ENCODE data around the gene PPIG.

PPIG gene

DNA sequence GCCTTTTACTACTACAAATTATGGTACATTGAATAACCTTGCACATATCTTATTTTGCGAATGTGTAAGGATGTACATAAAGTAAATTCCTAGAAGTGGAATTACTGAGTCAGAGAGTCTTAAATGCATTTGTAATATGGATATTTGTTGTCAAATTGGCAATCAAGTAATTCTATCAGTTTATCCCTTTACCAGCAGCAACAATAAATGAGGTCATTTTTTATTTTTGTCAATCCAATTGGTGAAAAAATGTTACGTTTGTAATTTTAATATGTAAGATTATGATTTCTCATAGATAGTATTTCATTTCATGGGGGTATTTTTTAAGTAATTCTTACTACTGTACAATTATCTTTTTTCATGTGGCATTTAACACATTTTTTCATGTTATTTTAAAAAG is 14.8 kb downstream of the PPIG start:
- Histone ChIP-seq H3K14ac (ENCODE audit: low read length) (no peak overlapping the region), H2BK12ac (ENCODE audit: low read length) (no peak overlapping the region), H3K9ac (ENCODE audit: low read depth, low read length, poor library complexity) (no peak overlapping the region), H4K91ac (ENCODE audit: low read depth, low read length, poor library complexity) (no peak overlapping the region), H3K4me2 (ENCODE audit: insufficient read depth, low read length, poor library complexity, severe bottlenecking) (no peak overlapping the region), H3K36me3 (replicated peaks in 1 of 2; ENCODE audit: control insufficient read depth in 2 of 2, insufficient read depth in 2 of 2, low read length in 2 of 2) (peaks cover 0 to 25% of the 10 kb centered on the region in 2 donors), H3K9me3 (replicated peaks in 1 of 2; ENCODE audit: control insufficient read depth in 2 of 2, insufficient read depth in 1 of 2, low read depth in 1 of 2, low read length in 2 of 2) (no peaks in the 10 kb centered on the region), H3K4me1 (ENCODE audit: control insufficient read depth in 2 of 2, insufficient read depth in 1 of 2, low read depth in 1 of 2, low read length in 2 of 2) (no peaks in the 10 kb centered on the region), H3K23ac (ENCODE audit: low read depth, low read length, poor library complexity) (no peak overlapping the region), H2AFZ (ENCODE audit: low read length) (no peak overlapping the region), H2BK120ac (ENCODE audit: low read depth, low read length) (no peak overlapping the region), H2AK5ac (ENCODE audit: low read depth, low read length) (no peak overlapping the region), H3K18ac (ENCODE audit: low read length) (no peak overlapping the region), H3K4me3 (ENCODE audit: low read length in 2 of 2) (no peak overlapping the region), H3K79me1 (ENCODE audit: low read depth, low read length) (peaks cover 2% of the 10 kb centered on the region), H2BK15ac (ENCODE audit: low read length) (no peak overlapping the region), H3K27me3 (ENCODE audit: control insufficient read depth in 3 of 3, insufficient read depth in 3 of 3, low read depth in 1 of 3, low read length in 3 of 3) (no peaks in the 10 kb centered on the region), H3K27ac (replicated peaks; ENCODE audit: low read length) (no peak overlapping the region), H4K8ac (ENCODE audit: low read depth, low read length) (no peak overlapping the region), H3K4ac (ENCODE audit: low read length) (no peak overlapping the region), H2BK5ac (ENCODE audit: low read length) (no peak overlapping the region)
- WGBS, 2 donors (ENCODE audit: extremely low coverage in 2 of 2, insufficient read length in 2 of 2, insufficient replicate concordance in 1 of 2) = no CpG with 5 or more reads among the region's 2 CpGs
- no peak for DNase-seq (ENCODE audit: low spot score)

- Histone ChIP-seq H4K8ac (ENCODE audit: low read depth, low read length) (no peak overlapping the region), H3K36me3 (replicated peaks in 1 of 2; ENCODE audit: control insufficient read depth in 2 of 2, insufficient read depth in 2 of 2, low read length in 2 of 2) (peaks cover 0 to 30% of the 10 kb centered on the region in 2 donors), H2BK120ac (ENCODE audit: low read depth, low read length) (no peak overlapping the region), H3K4me3 (ENCODE audit: low read length in 2 of 2) (no peak overlapping the region), H3K14ac (ENCODE audit: low read length) (no peak overlapping the region), H3K9me3 (replicated peaks in 1 of 2; ENCODE audit: control insufficient read depth in 2 of 2, insufficient read depth in 1 of 2, low read depth in 1 of 2, low read length in 2 of 2) (no peaks in the 10 kb centered on the region), H3K23ac (ENCODE audit: low read depth, low read length, poor library complexity) (no peak overlapping the region), H4K91ac (ENCODE audit: low read depth, low read length, poor library complexity) (no peak overlapping the region), H3K27me3 (ENCODE audit: control insufficient read depth in 3 of 3, insufficient read depth in 3 of 3, low read depth in 1 of 3, low read length in 3 of 3) (no peaks in the 10 kb centered on the region), H2BK15ac (ENCODE audit: low read length) (no peak overlapping the region), H3K27ac (replicated peaks; ENCODE audit: low read length) (no peak overlapping the region), H3K18ac (ENCODE audit: low read length) (no peak overlapping the region), H2AFZ (ENCODE audit: low read length) (no peak overlapping the region), H3K79me1 (ENCODE audit: low read depth, low read length) (peaks cover 2% of the 10 kb centered on the region), H2AK5ac (ENCODE audit: low read depth, low read length) (no peak overlapping the region), H3K9ac (ENCODE audit: low read depth, low read length, poor library complexity) (no peak overlapping the region), H3K4ac (ENCODE audit: low read length) (no peak overlapping the region), H2BK5ac (ENCODE audit: low read length) (no peak overlapping the region), H2BK12ac (ENCODE audit: low read length) (no peak overlapping the region), H3K4me2 (ENCODE audit: insufficient read depth, low read length, poor library complexity, severe bottlenecking) (no peak overlapping the region), H3K4me1 (ENCODE audit: control insufficient read depth in 2 of 2, insufficient read depth in 1 of 2, low read depth in 1 of 2, low read length in 2 of 2) (no peaks in the 10 kb centered on the region)
- no peak for DNase-seq (ENCODE audit: low spot score)
Observed at GRCh38 chr2:169599568-169599967, 15.4 kb downstream of the PPIG start.

DNA sequence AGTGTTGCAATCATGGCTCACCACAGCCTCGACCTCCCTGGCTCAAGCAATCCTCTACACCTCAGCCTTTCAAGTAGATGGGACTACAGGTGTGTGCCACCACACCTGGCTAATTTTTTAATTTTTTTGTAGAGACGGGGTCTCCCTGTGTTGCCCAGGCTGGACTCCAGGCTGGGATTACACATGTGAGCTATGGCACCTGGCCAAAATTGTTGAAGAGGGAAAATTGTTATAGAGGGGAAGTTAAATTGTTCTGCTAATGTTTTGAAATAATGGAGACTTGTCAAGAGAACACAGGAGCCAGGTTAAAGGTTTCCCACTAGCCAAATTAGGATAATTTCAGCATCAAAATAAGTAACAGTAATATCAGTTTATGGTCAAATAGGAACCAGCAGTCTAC is 25.1 kb downstream of the PPIG start:
- Histone ChIP-seq H4K8ac (ENCODE audit: low read depth, low read length) (no peak overlapping the region), H3K79me1 (ENCODE audit: low read depth, low read length) (no peaks in the 10 kb centered on the region), H2AFZ (ENCODE audit: low read length) (no peak overlapping the region), H3K9ac (ENCODE audit: low read depth, low read length, poor library complexity) (no peak overlapping the region), H2BK12ac (ENCODE audit: low read length) (no peak overlapping the region), H4K91ac (ENCODE audit: low read depth, low read length, poor library complexity) (no peak overlapping the region), H2BK15ac (ENCODE audit: low read length) (no peak overlapping the region), H3K18ac (ENCODE audit: low read length) (no peak overlapping the region), H3K4me1 (ENCODE audit: control insufficient read depth in 2 of 2, insufficient read depth in 1 of 2, low read depth in 1 of 2, low read length in 2 of 2) (no peaks in the 10 kb centered on the region), H3K4ac (ENCODE audit: low read length) (no peak overlapping the region), H3K36me3 (replicated peaks in 1 of 2; ENCODE audit: control insufficient read depth in 2 of 2, insufficient read depth in 2 of 2, low read length in 2 of 2) (peaks cover 7 to 100% of the 10 kb centered on the region in 2 donors), H3K9me3 (replicated peaks in 1 of 2; ENCODE audit: control insufficient read depth in 2 of 2, insufficient read depth in 1 of 2, low read depth in 1 of 2, low read length in 2 of 2) (peaks cover 0 to 10% of the 10 kb centered on the region in 2 donors), H3K4me2 (ENCODE audit: insufficient read depth, low read length, poor library complexity, severe bottlenecking) (no peak overlapping the region), H2AK5ac (ENCODE audit: low read depth, low read length) (no peak overlapping the region), H2BK5ac (ENCODE audit: low read length) (no peak overlapping the region), H3K14ac (ENCODE audit: low read length) (no peak overlapping the region), H3K4me3 (ENCODE audit: low read length in 2 of 2) (no peak overlapping the region), H3K23ac (ENCODE audit: low read depth, low read length, poor library complexity) (no peak overlapping the region), H3K27ac (replicated peaks; ENCODE audit: low read length) (no peak overlapping the region), H3K27me3 (ENCODE audit: control insufficient read depth in 3 of 3, insufficient read depth in 3 of 3, low read depth in 1 of 3, low read length in 3 of 3) (no peaks in the 10 kb centered on the region), H2BK120ac (ENCODE audit: low read depth, low read length) (no peak overlapping the region)
- no CpG with 5 or more reads among the region's 2 CpGs for WGBS, 2 donors (ENCODE audit: extremely low coverage in 2 of 2, insufficient read length in 2 of 2, insufficient replicate concordance in 1 of 2)
- DNase-seq (ENCODE audit: low spot score) = no peak

- peaks cover 12 to 90% of the 10 kb centered on the region in 2 donors for H3K36me3 ChIP-seq (replicated peaks in 1 of 2; ENCODE audit: control insufficient read depth in 2 of 2, insufficient read depth in 2 of 2, low read length in 2 of 2)
- H2BK15ac ChIP-seq (ENCODE audit: low read length) = no peak overlapping the region
- H3K23ac ChIP-seq (ENCODE audit: low read depth, low read length, poor library complexity) = no peak overlapping the region
- WGBS, 2 donors (ENCODE audit: extremely low coverage in 2 of 2, insufficient read length in 2 of 2, insufficient replicate concordance in 1 of 2) = no CpG with 5 or more reads among the region's 2 CpGs
- H2BK12ac ChIP-seq (ENCODE audit: low read length) = no peak overlapping the region
- peaks cover 0 to 36% of the 10 kb centered on the region in 2 donors for H3K9me3 ChIP-seq (replicated peaks in 1 of 2; ENCODE audit: control insufficient read depth in 2 of 2, insufficient read depth in 1 of 2, low read depth in 1 of 2, low read length in 2 of 2)
- H4K91ac ChIP-seq (ENCODE audit: low read depth, low read length, poor library complexity) = no peak overlapping the region
- no peaks in the 10 kb centered on the region for H3K4me1 ChIP-seq (ENCODE audit: control insufficient read depth in 2 of 2, insufficient read depth in 1 of 2, low read depth in 1 of 2, low read length in 2 of 2)
- no peak overlapping the region for H2AK5ac ChIP-seq (ENCODE audit: low read depth, low read length)
- no peak overlapping the region for H2AFZ ChIP-seq (ENCODE audit: low read length)
- H3K79me1 ChIP-seq (ENCODE audit: low read depth, low read length) = no peaks in the 10 kb centered on the region
- H3K4me3 ChIP-seq (ENCODE audit: low read length in 2 of 2) = no peak overlapping the region
- no peak overlapping the region for H3K4me2 ChIP-seq (ENCODE audit: insufficient read depth, low read length, poor library complexity, severe bottlenecking)
- no peak overlapping the region for H3K27ac ChIP-seq (replicated peaks; ENCODE audit: low read length)
- no peak overlapping the region for H2BK120ac ChIP-seq (ENCODE audit: low read depth, low read length)
- no peak overlapping the region for H3K9ac ChIP-seq (ENCODE audit: low read depth, low read length, poor library complexity)
- DNase-seq (ENCODE audit: low spot score) = no peak
- H3K14ac ChIP-seq (ENCODE audit: low read length) = no peak overlapping the region
- no peak overlapping the region for H3K4ac ChIP-seq (ENCODE audit: low read length)
- H2BK5ac ChIP-seq (ENCODE audit: low read length) = no peak overlapping the region
- H3K18ac ChIP-seq (ENCODE audit: low read length) = no peak overlapping the region
- no peak overlapping the region for H4K8ac ChIP-seq (ENCODE audit: low read depth, low read length)
- H3K27me3 ChIP-seq (ENCODE audit: control insufficient read depth in 3 of 3, insufficient read depth in 3 of 3, low read depth in 1 of 3, low read length in 3 of 3) = no peaks in the 10 kb centered on the region
Observed at GRCh38 chr2:169613876-169614275, 29.7 kb downstream of the PPIG start.
